ENCODE data around the gene TTC13. TPM values are rescaled to one million over a fixed set of nuclear protein-coding genes. Genes with fewer than 3 reads are reported as not detected.

Gene TTC13
- total and polyA plus RNA-seq, 10 of the 15 experiments (the other 5 are each of a cell fraction or from before 2014, with no cell fraction given), result 5.8 to 30.8 (median 18.5) TPM

GRCh38 chr1:230895452-230895851, 83.2 kb downstream of the TTC13 start (continued):
- TF ChIP-seq ZBTB33 (IDR thresholded peaks at IDR 0.05) (no peak), BHLHE40 (IDR thresholded peaks at IDR 0.05; ENCODE audit: borderline replicate concordance in 1 of 2, low read depth in 2 of 2, low read length in 1 of 2) (no peak), RUNX3 (IDR thresholded peaks at IDR 0.05; ENCODE audit: low read length) (no peak)
- TF ChIP-seq, protein P1, sequence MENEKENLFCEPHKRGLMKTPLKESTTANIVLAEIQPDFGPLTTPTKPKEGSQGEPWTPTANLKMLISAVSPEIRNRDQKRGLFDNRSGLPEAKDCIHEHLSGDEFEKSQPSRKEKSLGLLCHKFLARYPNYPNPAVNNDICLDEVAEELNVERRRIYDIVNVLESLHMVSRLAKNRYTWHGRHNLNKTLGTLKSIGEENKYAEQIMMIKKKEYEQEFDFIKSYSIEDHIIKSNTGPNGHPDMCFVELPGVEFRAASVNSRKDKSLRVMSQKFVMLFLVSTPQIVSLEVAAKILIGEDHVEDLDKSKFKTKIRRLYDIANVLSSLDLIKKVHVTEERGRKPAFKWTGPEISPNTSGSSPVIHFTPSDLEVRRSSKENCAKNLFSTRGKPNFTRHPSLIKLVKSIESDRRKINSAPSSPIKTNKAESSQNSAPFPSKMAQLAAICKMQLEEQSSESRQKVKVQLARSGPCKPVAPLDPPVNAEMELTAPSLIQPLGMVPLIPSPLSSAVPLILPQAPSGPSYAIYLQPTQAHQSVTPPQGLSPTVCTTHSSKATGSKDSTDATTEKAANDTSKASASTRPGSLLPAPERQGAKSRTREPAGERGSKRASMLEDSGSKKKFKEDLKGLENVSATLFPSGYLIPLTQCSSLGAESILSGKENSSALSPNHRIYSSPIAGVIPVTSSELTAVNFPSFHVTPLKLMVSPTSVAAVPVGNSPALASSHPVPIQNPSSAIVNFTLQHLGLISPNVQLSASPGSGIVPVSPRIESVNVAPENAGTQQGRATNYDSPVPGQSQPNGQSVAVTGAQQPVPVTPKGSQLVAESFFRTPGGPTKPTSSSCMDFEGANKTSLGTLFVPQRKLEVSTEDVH (IDR thresholded peaks at IDR 0.05; ENCODE audit: low read depth, partially characterized antibody), result no peak

DNA sequence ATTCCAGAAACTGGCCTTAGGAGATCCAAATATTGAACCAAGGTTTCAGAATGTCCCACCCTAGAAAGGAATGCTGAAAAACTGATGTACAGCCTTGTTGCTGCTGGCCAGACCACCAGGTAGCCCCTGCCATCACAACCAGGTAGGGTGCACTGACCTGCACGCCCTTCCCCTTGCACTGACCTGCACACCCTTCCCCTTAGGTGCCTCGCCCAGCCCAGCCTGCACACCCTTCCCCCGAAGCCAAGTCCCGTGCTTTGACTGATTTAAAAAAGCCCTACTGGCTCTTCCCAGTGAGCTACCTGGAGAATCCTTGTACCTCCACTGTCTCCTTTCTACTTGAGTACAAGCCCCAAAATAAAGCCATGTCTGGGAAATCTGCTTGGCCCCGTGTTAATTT, 84.0 kb downstream of the TTC13 start:
- BruUV-seq (replicated peaks), result no TSS peak
- Histone ChIP-seq H3K4me3 (no peak overlapping the region), H3K27me3 (replicated peaks in 1 of 2; ENCODE audit: control insufficient read depth in 2 of 2, insufficient read depth in 2 of 2, low read length in 1 of 2) (no peaks in the 10 kb centered on the region), H3K79me2 (ENCODE audit: control insufficient read depth, insufficient read depth, low read length) (no peaks in the 10 kb centered on the region), H3K4me1 (ENCODE audit: control insufficient read depth, insufficient read depth, low read length) (no peaks in the 10 kb centered on the region), H2AFZ (ENCODE audit: control insufficient read depth, low read depth, low read length) (no peak overlapping the region), H3K4me2 (ENCODE audit: control insufficient read depth, insufficient read depth) (no peak overlapping the region), H3K9ac (ENCODE audit: control insufficient read depth, insufficient read depth, low read length) (no peak overlapping the region), H3K27ac (ENCODE audit: control insufficient read depth, insufficient read depth) (no peak overlapping the region), H3K9me3 (replicated peaks; ENCODE audit: control insufficient read depth, insufficient read depth, low read length) (no peaks in the 10 kb centered on the region), H3K36me3 (ENCODE audit: control insufficient read depth in 2 of 2, insufficient read depth in 2 of 2, low read length in 1 of 2) (no peaks in the 10 kb centered on the region), H4K20me1 (ENCODE audit: control insufficient read depth, insufficient read depth) (no peaks in the 10 kb centered on the region)
- ChIA-PET RAD21 (ENCODE audit: unreplicated experiment) (interaction anchor here (0.5 kb wide), 1 partner anchor 216 kb away, joined by 4 read pairs; no protein-coding TSS in a partner anchor), SMC1A (ENCODE audit: uncharacterized antibody, unreplicated experiment) (interaction anchor here (1.2 to 1.3 kb wide), 2 partner anchors 11 to 20 kb away, joined by 3 read pairs; no protein-coding TSS in a partner anchor), POLR2A (no interaction called here), CTCF (interaction anchor here (1.5 kb wide), 1 partner anchor 12 kb away, joined by 3 read pairs; no protein-coding TSS in a partner anchor)
- 34% methylated on average over 5 of the region's 5 CpGs for WGBS (ENCODE audit: insufficient coverage, insufficient replicate concordance, low lambda C conversion rate, missing lambda C conversion rate)
- in situ Hi-C loops (cut with MboI), result no loop called here
- intact Hi-C loops (cut with micrococcal nuclease; ENCODE audit: unreplicated experiment), result no loop called here
- TF ChIP-seq ZNF274 (IDR thresholded peaks at IDR 0.05; ENCODE audit: insufficient read depth, insufficient read length) (no peak), ZSCAN29 (IDR thresholded peaks at IDR 0.05) (no peak), IRF4 (IDR thresholded peaks at IDR 0.05; ENCODE audit: low read depth, low read length) (no peak), CEBPZ (IDR thresholded peaks at IDR 0.05; ENCODE audit: low read depth, low read length) (no peak), WRNIP1 (IDR thresholded peaks at IDR 0.05; ENCODE audit: borderline replicate concordance, low read depth, low read length) (no peak), ZBED1 (IDR thresholded peaks at IDR 0.05; ENCODE audit: borderline replicate concordance) (no peak)
- FAIRE-seq, result no peak
- ATAC-seq, result no peak
- DNase-seq (ENCODE audit: low read depth, low spot score), result no peak

All from GM12878 (cell line).